HG03175 (cell line): ENCODE data around the gene NACC1.

Experiments
- ATAC-seq: cut with Tn5 transposase; IDR thresholded peaks from one replicate; pipeline ENCODE4 v1.9.1; 2021; ENCODE audit warnings: mild to moderate bottlenecking, moderate library complexity; ENCODE audit not compliant: unreplicated experiment

NACC1 gene

GRCh38 chr19:13087795-13088537 is 30.1 kb upstream of the NACC1 start:
- no peak for ATAC-seq

GRCh38 chr19:13089139-13089856 is 28.8 kb upstream of the NACC1 start:
- no peak for ATAC-seq

- no peak for ATAC-seq
Measured at GRCh38 chr19:13089857-13090507, 28.1 kb upstream of the NACC1 start.

GRCh38 chr19:13090511-13091231 is 27.4 kb upstream of the NACC1 start:
- no peak for ATAC-seq

- ATAC-seq, result no peak
Measured at GRCh38 chr19:13091400-13092157, 26.5 kb upstream of the NACC1 start.

GRCh38 chr19:13092158-13092543 is 25.9 kb upstream of the NACC1 start:
- no peak for ATAC-seq

GRCh38 chr19:13092606-13093235 is 25.3 kb upstream of the NACC1 start:
- ATAC-seq, result no peak

GRCh38 chr19:13093407-13094105 is 24.5 kb upstream of the NACC1 start:
- ATAC-seq, result no peak

- ATAC-seq, result no peak
Measured at GRCh38 chr19:13094106-13094504, 24.0 kb upstream of the NACC1 start.

GRCh38 chr19:13094771-13095392 is 23.2 kb upstream of the NACC1 start:
- no peak for ATAC-seq

GRCh38 chr19:13095393-13095784 is 22.7 kb upstream of the NACC1 start:
- ATAC-seq, result no peak

GRCh38 chr19:13095934-13096927 is 21.8 kb upstream of the NACC1 start:
- no peak for ATAC-seq

GRCh38 chr19:13097033-13097462 is 21.0 kb upstream of the NACC1 start:
- no peak for ATAC-seq

- no peak for ATAC-seq
Measured at GRCh38 chr19:13097463-13098258, 20.4 kb upstream of the NACC1 start.

GRCh38 chr19:13098277-13099072 is 19.6 kb upstream of the NACC1 start:
- no peak for ATAC-seq
